IPS DF 6.9 (cell line): ENCODE results near the gene ZKSCAN2.

Experiments used
- DNase-seq: peaks from one replicate; pipeline ENCODE4 v3.0.0-alpha.2; 2013; ENCODE audit warnings: low read depth, low spot score
- H3K27ac ChIP-seq: one replicate; pipeline ENCODE4 v1.5.1; 2013; ENCODE audit warnings: low read length, control low read depth
- H3K27me3 ChIP-seq: 2 replicates; pipeline ENCODE4 v1.6.1; 2013; ENCODE audit warnings: mild to moderate bottlenecking, low read length; ENCODE audit not compliant: control insufficient read depth, insufficient read depth
- H3K36me3 ChIP-seq: 2 replicates; pipeline ENCODE4 v1.6.1; 2013; ENCODE audit warnings: low read length; ENCODE audit not compliant: control insufficient read depth, insufficient read depth
- H3K4me1 ChIP-seq: 2 replicates; pipeline ENCODE4 v1.6.1; 2013; ENCODE audit warnings: low read length; ENCODE audit not compliant: control insufficient read depth, insufficient read depth
- H3K4me3 ChIP-seq: 2 replicates; pipeline ENCODE4 v1.5.1; 2013; ENCODE audit warnings: mild to moderate bottlenecking, low read length
- H3K9me3 ChIP-seq: 2 replicates; pipeline ENCODE4 v1.6.1; 2013; ENCODE audit warnings: low read length, inconsistent platforms; ENCODE audit not compliant: control insufficient read depth, insufficient read depth
- WGBS: extraction: QIAGEN DNeasy Blood & Tissue Kit; methylation state at CpG from one replicate; pipeline ENCODE4 v1.1.7; 2013; ENCODE audit warnings: mixed read lengths, missing lambda C conversion rate; ENCODE audit not compliant: insufficient read length, insufficient coverage; 5-methylcytosine and 5-hydroxymethylcytosine counted together

ZKSCAN2 gene

DNA sequence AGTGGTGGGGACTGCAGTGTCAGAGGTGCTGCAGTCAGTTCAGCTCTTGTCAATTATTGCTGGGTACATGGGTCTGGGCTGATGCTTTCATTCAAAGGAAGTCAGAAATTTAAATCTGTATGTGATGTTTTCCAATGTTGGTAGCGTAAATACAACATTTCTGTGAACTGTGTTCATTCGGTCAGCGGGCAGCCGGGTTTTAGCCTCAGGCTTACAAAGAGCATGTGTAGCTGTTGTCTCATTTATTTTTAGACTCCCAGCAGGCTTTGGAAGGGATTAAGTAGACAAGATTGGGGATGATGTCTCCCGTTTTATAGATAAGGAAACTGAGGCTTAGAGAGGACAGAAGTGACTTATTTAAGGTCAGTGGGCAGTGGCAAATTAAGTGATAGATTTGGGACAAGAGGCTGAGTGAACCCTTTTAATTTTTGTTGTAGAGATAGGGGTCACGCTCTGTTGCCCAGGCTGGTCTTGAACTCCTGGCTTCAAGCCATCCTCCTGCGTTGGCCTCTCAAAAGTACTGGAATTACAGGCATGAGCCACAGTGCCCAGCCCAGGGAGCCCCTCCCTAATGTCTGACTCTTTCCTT is 32.8 kb downstream of the ZKSCAN2 start:
- Histone ChIP-seq H3K9me3 (no peaks in the 10 kb centered on the region), H3K4me1 (peaks cover 1% of the 10 kb centered on the region; the same call in 1 of the 2 replicates), H3K27ac (no peak overlapping the region), H3K27me3 (no peaks in the 10 kb centered on the region), H3K36me3 (no peaks in the 10 kb centered on the region), H3K4me3 (no peak overlapping the region)
- DNase-seq, result no peak
- WGBS, result no CpG with 5 or more reads among the region's 7 CpGs

DNA sequence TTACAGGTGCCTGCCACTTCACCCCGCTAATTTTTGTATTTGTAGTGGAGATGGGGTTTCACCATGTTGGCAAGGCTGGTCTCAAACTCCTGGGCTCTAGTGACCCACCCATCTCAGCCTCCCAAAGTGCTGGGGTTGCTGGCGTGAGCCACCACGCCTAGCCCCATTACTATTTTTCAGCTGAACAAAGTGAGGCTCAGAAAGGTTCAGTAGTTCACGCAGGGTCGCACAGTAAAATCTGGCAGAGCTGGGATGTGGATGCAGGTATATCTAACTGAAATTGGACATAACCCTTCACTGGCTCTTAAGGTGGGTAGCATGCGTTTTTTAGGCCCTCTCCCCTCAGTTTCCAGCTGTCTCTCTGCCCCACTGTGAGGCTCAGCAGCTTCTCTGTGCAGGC is 33.7 kb downstream of the ZKSCAN2 start:
- H3K27ac ChIP-seq, result no peak overlapping the region
- no peaks in the 10 kb centered on the region for H3K36me3 ChIP-seq
- no peak for DNase-seq
- peaks cover 1% of the 10 kb centered on the region; the same call in 1 of the 2 replicates for H3K4me1 ChIP-seq
- no peaks in the 10 kb centered on the region for H3K9me3 ChIP-seq
- whole genome bisulfite sequencing, result no CpG with 5 or more reads among the region's 6 CpGs
- no peaks in the 10 kb centered on the region for H3K27me3 ChIP-seq
- no peak overlapping the region for H3K4me3 ChIP-seq

DNA sequence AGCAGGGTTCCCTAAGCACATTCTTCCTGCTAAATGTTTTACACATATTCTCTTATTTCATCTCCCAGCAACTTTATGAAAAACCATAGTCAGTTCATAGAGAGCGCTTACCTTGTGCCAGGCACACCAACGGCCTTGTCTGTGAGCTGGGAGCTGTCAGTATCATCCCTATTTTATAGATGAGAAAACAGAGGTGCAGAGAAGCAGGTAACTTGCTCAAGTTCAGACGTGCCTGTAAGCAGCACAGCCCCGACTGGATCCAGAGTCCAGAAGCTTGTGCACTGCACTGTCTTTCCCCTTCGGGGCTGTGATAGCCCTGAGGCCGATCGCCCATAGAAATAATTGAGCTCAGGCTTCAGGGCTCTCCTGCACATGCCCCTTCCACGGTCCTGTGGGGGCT is 34.7 kb downstream of the ZKSCAN2 start:
- H3K27ac ChIP-seq, result no peak overlapping the region
- no peaks in the 10 kb centered on the region for H3K9me3 ChIP-seq
- H3K4me1 ChIP-seq, result no peaks in the 10 kb centered on the region
- WGBS, result no CpG with 5 or more reads among the region's 8 CpGs
- H3K4me3 ChIP-seq, result no peak overlapping the region
- no peaks in the 10 kb centered on the region for H3K27me3 ChIP-seq
- no peak for DNase-seq
- no peaks in the 10 kb centered on the region for H3K36me3 ChIP-seq

DNA sequence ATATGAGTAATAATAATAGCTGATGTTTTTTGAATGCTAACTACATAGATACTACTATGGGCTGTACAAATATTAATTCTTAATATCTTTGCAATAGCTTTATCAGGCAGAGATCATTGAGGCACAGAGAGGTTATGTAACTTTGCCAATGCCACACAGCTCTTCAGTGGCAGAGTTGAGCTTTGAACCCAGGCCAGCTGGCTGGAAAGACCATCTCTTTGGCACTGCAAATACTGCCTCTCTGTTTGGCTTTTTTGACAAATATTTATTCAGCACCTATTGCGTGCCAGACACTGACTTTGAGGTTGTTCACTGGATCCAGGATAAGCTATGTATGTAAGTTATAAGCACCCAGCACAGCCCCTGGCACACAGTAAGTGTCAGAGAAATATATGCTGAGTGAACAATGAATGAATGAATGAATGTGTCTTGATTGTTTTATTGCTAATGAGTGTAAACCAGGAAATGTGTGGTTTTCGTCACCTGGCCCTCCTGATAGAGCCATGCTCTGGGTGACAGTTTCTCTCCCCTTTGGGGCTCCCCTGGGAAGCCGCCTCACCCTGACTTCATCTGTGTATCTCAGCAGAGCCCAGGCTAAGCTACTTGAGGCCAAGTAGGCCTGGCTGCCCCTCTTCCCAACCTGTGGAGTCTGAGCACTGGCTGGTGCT is 38.4 kb downstream of the ZKSCAN2 start:
- no peak for DNase-seq
- Histone ChIP-seq H3K27me3 (no peaks in the 10 kb centered on the region), H3K9me3 (no peaks in the 10 kb centered on the region), H3K27ac (no peak overlapping the region), H3K4me3 (no peak overlapping the region), H3K36me3 (no peaks in the 10 kb centered on the region), H3K4me1 (no peaks in the 10 kb centered on the region)
- no CpG with 5 or more reads among the region's 3 CpGs for WGBS

DNA sequence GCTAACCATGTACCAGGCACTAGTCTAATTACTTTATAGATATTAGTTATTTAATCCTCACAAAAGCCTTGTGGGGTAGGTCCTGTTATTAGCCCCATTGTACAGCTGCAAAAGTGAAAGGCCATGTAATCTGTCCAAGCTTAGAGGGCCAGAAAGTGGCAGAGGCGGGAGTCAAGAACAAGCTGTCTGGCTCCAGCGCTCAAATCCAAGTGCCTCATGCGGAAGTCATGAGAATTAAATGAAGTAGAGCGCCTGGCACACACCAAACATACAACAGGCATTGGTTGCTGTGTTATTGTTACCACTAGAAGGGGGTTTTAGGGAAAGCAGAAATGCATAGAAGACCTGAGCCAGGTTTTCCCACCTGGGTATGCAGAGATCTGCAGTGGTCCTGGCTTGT is 39.7 kb downstream of the ZKSCAN2 start:
- Histone ChIP-seq H3K27me3 (no peaks in the 10 kb centered on the region), H3K4me1 (no peaks in the 10 kb centered on the region), H3K36me3 (no peaks in the 10 kb centered on the region), H3K4me3 (no peak overlapping the region), H3K27ac (no peak overlapping the region), H3K9me3 (no peaks in the 10 kb centered on the region)
- WGBS, result no CpG with 5 or more reads among the region's 4 CpGs
- DNase-seq, result no peak

DNA sequence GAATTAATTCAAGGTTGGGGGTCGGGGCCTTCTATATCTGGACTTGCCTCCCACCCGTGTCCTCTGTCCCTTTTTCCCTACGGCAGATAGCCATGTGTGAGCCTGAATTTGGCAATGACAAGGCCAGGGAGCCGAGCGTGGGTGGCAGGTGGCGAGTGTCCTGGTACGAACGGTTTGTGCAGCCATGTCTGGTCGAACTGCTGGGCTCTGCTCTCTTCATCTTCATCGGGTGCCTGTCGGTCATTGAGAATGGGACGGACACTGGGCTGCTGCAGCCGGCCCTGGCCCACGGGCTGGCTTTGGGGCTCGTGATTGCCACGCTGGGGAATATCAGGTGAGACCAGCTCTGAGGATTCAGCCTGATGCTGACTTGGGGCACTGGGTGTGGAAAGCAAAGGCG is 40.5 kb downstream of the ZKSCAN2 start:
- H3K36me3 ChIP-seq, result no peaks in the 10 kb centered on the region
- DNase-seq, result no peak
- no peak overlapping the region for H3K27ac ChIP-seq
- H3K4me1 ChIP-seq, result no peaks in the 10 kb centered on the region
- no peak overlapping the region for H3K4me3 ChIP-seq
- no CpG with 5 or more reads among the region's 17 CpGs for WGBS
- H3K27me3 ChIP-seq, result no peaks in the 10 kb centered on the region
- H3K9me3 ChIP-seq, result no peaks in the 10 kb centered on the region

DNA sequence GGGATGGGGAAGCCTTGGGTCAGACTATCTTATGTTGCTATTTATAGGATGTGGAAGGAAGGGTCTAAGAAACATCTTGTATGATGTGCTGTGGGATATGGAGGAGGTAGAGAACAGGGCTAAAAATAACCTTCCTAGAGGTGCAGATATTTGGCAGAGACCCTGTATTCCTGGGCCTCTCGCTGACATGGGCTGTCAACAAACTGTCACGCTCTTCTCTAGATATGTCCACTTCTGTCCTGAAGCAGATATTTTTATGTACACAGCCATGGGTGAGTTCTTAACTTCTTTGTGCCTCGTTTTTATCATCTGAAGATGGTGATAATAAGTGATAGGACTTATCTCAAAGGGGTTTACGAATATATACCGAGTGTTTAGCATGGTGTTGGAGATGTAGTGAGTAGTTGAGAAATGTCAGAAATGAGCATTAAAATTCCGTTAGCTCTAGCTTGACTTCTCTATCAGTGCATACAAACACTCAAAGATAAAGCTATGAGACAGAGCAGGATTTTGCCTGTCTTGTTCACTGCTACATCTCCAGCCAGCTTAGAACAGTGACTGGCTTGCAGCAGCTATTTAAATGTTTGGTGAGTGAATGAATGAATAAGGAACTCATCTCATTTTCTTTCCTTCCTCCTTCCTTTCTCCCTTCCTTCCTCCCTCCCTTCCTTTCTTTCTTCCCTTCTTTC is 43.8 kb downstream of the ZKSCAN2 start:
- no peak overlapping the region for H3K27ac ChIP-seq
- H3K36me3 ChIP-seq, result no peaks in the 10 kb centered on the region
- H3K4me3 ChIP-seq, result no peak overlapping the region
- no CpG with 5 or more reads among the region's 6 CpGs for WGBS
- H3K4me1 ChIP-seq, result no peaks in the 10 kb centered on the region
- no peaks in the 10 kb centered on the region for H3K9me3 ChIP-seq
- no peaks in the 10 kb centered on the region for H3K27me3 ChIP-seq
- DNase-seq, result no peak

DNA sequence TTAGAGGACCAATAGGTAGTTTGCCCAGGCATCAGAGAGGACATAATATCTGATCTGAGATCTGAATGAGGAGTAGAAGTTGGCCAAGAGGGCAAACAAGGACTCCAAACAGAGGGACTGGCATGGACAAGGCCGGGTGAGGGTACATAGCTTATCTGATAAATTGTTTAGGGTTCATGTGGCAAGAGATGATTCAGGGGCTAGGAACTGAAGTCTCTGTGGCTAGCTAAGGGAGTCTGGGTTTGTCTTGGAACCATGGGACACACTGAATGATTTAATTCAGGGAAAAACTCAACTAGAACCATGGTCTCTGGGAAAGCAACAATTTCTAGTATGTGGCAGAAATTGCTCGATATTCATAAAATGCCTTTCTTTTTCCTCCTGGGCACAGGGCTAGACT is 45.0 kb downstream of the ZKSCAN2 start:
- no peak overlapping the region for H3K4me3 ChIP-seq
- H3K9me3 ChIP-seq, result no peaks in the 10 kb centered on the region
- H3K27me3 ChIP-seq, result no peaks in the 10 kb centered on the region
- no peak overlapping the region for H3K27ac ChIP-seq
- no peaks in the 10 kb centered on the region for H3K36me3 ChIP-seq
- WGBS, result no CpG with 5 or more reads among the region's 2 CpGs
- DNase-seq, result no peak
- no peaks in the 10 kb centered on the region for H3K4me1 ChIP-seq

DNA sequence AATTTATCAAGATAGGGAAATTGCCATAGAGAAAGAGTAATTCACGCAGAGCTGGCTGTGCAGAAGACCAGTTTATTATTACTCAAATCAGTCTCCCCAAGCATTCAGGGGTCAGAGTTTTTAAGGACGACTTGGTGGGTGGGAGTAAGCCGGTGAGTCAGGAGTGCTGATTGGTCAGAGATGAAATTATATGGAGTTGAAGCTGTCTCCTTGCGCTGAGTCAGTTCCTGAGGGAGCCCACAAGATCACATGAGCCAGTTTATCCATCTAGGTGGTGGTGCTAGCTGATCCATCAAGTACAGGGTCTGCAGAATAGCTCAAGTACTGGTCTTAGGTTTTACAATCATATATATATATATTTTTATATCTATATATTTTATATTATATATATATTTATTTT is 46.9 kb downstream of the ZKSCAN2 start:
- no peak overlapping the region for H3K4me3 ChIP-seq
- no peaks in the 10 kb centered on the region for H3K27me3 ChIP-seq
- H3K27ac ChIP-seq, result no peak overlapping the region
- H3K4me1 ChIP-seq, result no peaks in the 10 kb centered on the region
- no CpG with 5 or more reads among the region's 4 CpGs for WGBS
- no peaks in the 10 kb centered on the region for H3K9me3 ChIP-seq
- no peak for DNase-seq
- H3K36me3 ChIP-seq, result no peaks in the 10 kb centered on the region

DNA sequence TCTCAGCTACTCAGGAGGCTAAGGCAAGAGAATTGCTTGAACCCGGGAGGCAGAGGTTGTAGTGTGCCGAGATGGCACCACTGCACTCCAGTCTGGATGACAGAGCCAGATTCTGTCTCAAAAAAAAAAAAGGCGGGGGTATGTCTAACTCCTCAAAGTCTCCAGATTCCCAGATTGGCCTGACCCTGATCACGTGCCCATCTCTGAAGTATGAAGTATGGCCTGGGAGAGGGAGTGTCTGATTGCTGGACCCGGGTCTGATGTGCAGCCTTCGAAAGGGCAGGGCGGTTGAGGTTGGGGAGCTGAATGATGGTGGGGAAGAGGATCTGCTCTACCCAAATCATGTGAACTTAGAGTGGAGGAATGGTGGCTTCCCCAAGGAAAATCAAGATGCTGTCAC is 58.2 kb downstream of the ZKSCAN2 start:
- DNase-seq, result no peak
- Histone ChIP-seq H3K9me3 (no peaks in the 10 kb centered on the region), H3K27me3 (no peaks in the 10 kb centered on the region), H3K36me3 (no peaks in the 10 kb centered on the region), H3K27ac (no peak overlapping the region), H3K4me3 (no peak overlapping the region), H3K4me1 (no peaks in the 10 kb centered on the region)
- WGBS, result no CpG with 5 or more reads among the region's 7 CpGs
